PC-3 (cell line): ENCODE results near the gene PDLIM1. TPM values are rescaled to one million over a fixed set of nuclear protein-coding genes. Genes with fewer than 3 reads are reported as not detected.

Experiments
- ATAC-seq: fragments of 200-7000 bp; cut with Tn5 transposase; 2 replicates; pipeline ENCODE4 v1.9.1; 2020; ENCODE audit warnings: mild to moderate bottlenecking, moderate library complexity
- BruUV-seq: library from RNA; stranded (reverse); fragments of 400-500 nt; replicated peaks from 2 replicates; lab custom pipeline; 2021; lab: Mats Ljungman, UMichigan
- CTCF ChIA-PET: fragments of 300-600 bp; sonication (Branson Sonifier 250); formaldehyde crosslinking; loops from one replicate; lab custom pipeline; 2022; ENCODE audit warnings: antibody characterized with exemption; lab: Charles Lee
- POLR2A ChIA-PET: fragments of 300-600 bp; sonication (Branson Sonifier 250); formaldehyde crosslinking; loops from one replicate; lab custom pipeline; 2022; ENCODE audit warnings: antibody characterized with exemption; ENCODE audit not compliant: unreplicated experiment; lab: Charles Lee
- DNase-seq: peaks from one replicate; pipeline ENCODE4 v3.0.0-alpha.2; 2015
- H2AFZ ChIP-seq: fragments of 300-600 bp; sonication (generic); 2 replicates; pipeline ENCODE4 v1.6.0; 2016; ENCODE audit warnings: antibody characterized with exemption, low read length
- H3F3A ChIP-seq: fragments of 300-600 bp; sonication (generic); one replicate; pipeline ENCODE4 v1.6.0; 2017; ENCODE audit warnings: antibody characterized with exemption, low read length, control low read depth, mild to moderate bottlenecking; ENCODE audit not compliant: unreplicated experiment
- H3K27ac ChIP-seq: fragments of 300-600 bp; sonication (generic); 2 replicates; pipeline ENCODE4 v1.5.1; 2016; ENCODE audit warnings: mild to moderate bottlenecking, low read length
- H3K27me3 ChIP-seq: fragments of 300-600 bp; sonication (generic); 2 replicates; pipeline ENCODE4 v1.6.1; 2016; ENCODE audit warnings: low read length, mixed read lengths
- H3K36me3 ChIP-seq: fragments of 300-600 bp; sonication (generic); 2 replicates; pipeline ENCODE4 v1.6.1; 2016; ENCODE audit warnings: low read depth, mixed run types, low read length, mixed read lengths
- H3K4me1 ChIP-seq: fragments of 300-600 bp; sonication (generic); 2 replicates; pipeline ENCODE4 v1.5.1; 2016; ENCODE audit warnings: low read length; ENCODE audit not compliant: insufficient read depth
- H3K4me2 ChIP-seq: fragments of 300-600 bp; sonication (generic); 2 replicates; pipeline ENCODE4 v1.6.0; 2016; ENCODE audit warnings: low read length
- H3K4me3 ChIP-seq: fragments of 300-600 bp; sonication (generic); 2 replicates; pipeline ENCODE4 v1.5.1; 2016; ENCODE audit warnings: mild to moderate bottlenecking, low read length, mixed read lengths
- H3K79me2 ChIP-seq: fragments of 300-600 bp; sonication (generic); 2 replicates; pipeline ENCODE4 v1.6.1; 2017; ENCODE audit warnings: low read length, mixed read lengths
- H3K9ac ChIP-seq: fragments of 300-600 bp; sonication (generic); 2 replicates; pipeline ENCODE4 v1.6.0; 2016; ENCODE audit warnings: mild to moderate bottlenecking, low read length
- H3K9me2 ChIP-seq: fragments of 300-600 bp; sonication (generic); replicated peaks from 2 replicates; pipeline ENCODE4 v1.6.1; 2016; ENCODE audit warnings: mixed run types, low read length, mixed read lengths
- H3K9me3 ChIP-seq: fragments of 300-600 bp; sonication (generic); 2 replicates; pipeline ENCODE4 v1.6.1; 2016; ENCODE audit warnings: low read length, mixed read lengths
- H4K20me1 ChIP-seq: fragments of 300-600 bp; sonication (generic); 2 replicates; pipeline ENCODE4 v1.6.1; 2016; ENCODE audit warnings: low read length, mixed read lengths
- EZH2 ChIP-seq: fragments of 300-600 bp; sonication (generic); IDR thresholded peaks from one replicate; pipeline ENCODE4 v1.6.1; 2017; ENCODE audit warnings: antibody characterized with exemption, mild to moderate bottlenecking, low read length; ENCODE audit not compliant: unreplicated experiment
- EZH2phosphoT487 ChIP-seq: fragments of 300-600 bp; sonication (generic); IDR thresholded peaks from 2 replicates; pipeline ENCODE4 v1.6.1; 2018; ENCODE audit warnings: mild to moderate bottlenecking, antibody characterized with exemption, low read length, borderline replicate concordance
- intact Hi-C: fragments of 100-400 bp; cut with micrococcal nuclease; formaldehyde crosslinking; loops from 2 replicates; pipeline ENCODE4 v1.9.0; 2023
- total RNA-seq: library from RNA; depleted of rRNA; stranded (reverse); fragments of >200 nt; gene quantifications from 2 replicates; pipeline ENCODE4 v1.2.3, GENCODE V29; 2014
- TF ChIP-seq, protein P1 (sequence below): fragments of 300-600 bp; sonication (generic); conservative IDR thresholded peaks from 2 replicates; pipeline ENCODE4 v1.5.1; 2017; ENCODE audit warnings: antibody characterized with exemption, low read depth, mild to moderate bottlenecking, low read length

The PDLIM1 gene
- total RNA-seq, 1 experiment from 2014 or later, result 28.2 TPM

- no TSS peak for BruUV-seq
- Histone ChIP-seq H3K36me3 (no peaks in the 10 kb centered on the region), H3K9ac (no peak overlapping the region), H3K27ac (no peak overlapping the region), H3K27me3 (no peaks in the 10 kb centered on the region), H3K4me2 (peak overlapping the region; percentile 98), H3K9me2 (no peaks in the 10 kb centered on the region), H3K4me3 (no peak overlapping the region; the same call in 1 of the 2 replicates), H2AFZ (no peak overlapping the region), H3K79me2 (peaks cover 84% of the 10 kb centered on the region), H3K9me3 (no peaks in the 10 kb centered on the region), H3F3A (no peaks in the 10 kb centered on the region), H3K4me1 (peaks cover 26% of the 10 kb centered on the region), H4K20me1 (peaks cover 21% of the 10 kb centered on the region; the same call in 1 of the 2 replicates)
- ChIA-PET POLR2A (no interaction called here), CTCF (interaction anchor here (0.6 kb wide), 1 partner anchor 86 kb away, joined by 3 read pairs; no protein-coding TSS in a partner anchor)
- DNase-seq (no peak), ATAC-seq (no peak)
- intact Hi-C loops, result loop anchor here (5.0 kb wide), 1 partner anchor 40 kb away; no protein-coding TSS in a partner anchor
- no peak for TF ChIP-seq EZH2
- TF ChIP-seq EZH2phosphoT487, result no peak
- TF ChIP-seq, protein P1, sequence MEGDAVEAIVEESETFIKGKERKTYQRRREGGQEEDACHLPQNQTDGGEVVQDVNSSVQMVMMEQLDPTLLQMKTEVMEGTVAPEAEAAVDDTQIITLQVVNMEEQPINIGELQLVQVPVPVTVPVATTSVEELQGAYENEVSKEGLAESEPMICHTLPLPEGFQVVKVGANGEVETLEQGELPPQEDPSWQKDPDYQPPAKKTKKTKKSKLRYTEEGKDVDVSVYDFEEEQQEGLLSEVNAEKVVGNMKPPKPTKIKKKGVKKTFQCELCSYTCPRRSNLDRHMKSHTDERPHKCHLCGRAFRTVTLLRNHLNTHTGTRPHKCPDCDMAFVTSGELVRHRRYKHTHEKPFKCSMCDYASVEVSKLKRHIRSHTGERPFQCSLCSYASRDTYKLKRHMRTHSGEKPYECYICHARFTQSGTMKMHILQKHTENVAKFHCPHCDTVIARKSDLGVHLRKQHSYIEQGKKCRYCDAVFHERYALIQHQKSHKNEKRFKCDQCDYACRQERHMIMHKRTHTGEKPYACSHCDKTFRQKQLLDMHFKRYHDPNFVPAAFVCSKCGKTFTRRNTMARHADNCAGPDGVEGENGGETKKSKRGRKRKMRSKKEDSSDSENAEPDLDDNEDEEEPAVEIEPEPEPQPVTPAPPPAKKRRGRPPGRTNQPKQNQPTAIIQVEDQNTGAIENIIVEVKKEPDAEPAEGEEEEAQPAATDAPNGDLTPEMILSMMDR, result no peak
Measured at GRCh38 chr10:95287281-95287680, 3.5 kb downstream of the PDLIM1 start.

GRCh38 chr10:95286707-95287106 lies 4.1 kb downstream of the PDLIM1 start:
- ATAC-seq (no peak), DNase-seq (no peak)
- no peaks in the 10 kb centered on the region for H3K9me2 ChIP-seq
- H3K4me3 ChIP-seq, result no peak overlapping the region
- CTCF ChIA-PET, result no interaction called here
- no peak overlapping the region; the same call in 1 of the 2 replicates for H3K4me2 ChIP-seq
- no peak overlapping the region for H3K27ac ChIP-seq
- H3K9ac ChIP-seq, result no peak overlapping the region
- peaks cover 26% of the 10 kb centered on the region for H3K4me1 ChIP-seq
- H4K20me1 ChIP-seq, result peaks cover 21% of the 10 kb centered on the region; the same call in 1 of the 2 replicates
- no peaks in the 10 kb centered on the region for H3F3A ChIP-seq
- H3K79me2 ChIP-seq, result peaks cover 90% of the 10 kb centered on the region
- TF ChIP-seq EZH2phosphoT487, result no peak
- TF ChIP-seq, protein P1, result no peak
- no peak for TF ChIP-seq EZH2
- H3K9me3 ChIP-seq, result no peaks in the 10 kb centered on the region
- no peak overlapping the region for H2AFZ ChIP-seq
- no peaks in the 10 kb centered on the region for H3K36me3 ChIP-seq
- POLR2A ChIA-PET, result no interaction called here
- intact Hi-C loops, result loop anchor here (5.0 kb wide), 1 partner anchor 39 kb away; no protein-coding TSS in a partner anchor
- no peaks in the 10 kb centered on the region for H3K27me3 ChIP-seq
- BruUV-seq, result no TSS peak

DNA sequence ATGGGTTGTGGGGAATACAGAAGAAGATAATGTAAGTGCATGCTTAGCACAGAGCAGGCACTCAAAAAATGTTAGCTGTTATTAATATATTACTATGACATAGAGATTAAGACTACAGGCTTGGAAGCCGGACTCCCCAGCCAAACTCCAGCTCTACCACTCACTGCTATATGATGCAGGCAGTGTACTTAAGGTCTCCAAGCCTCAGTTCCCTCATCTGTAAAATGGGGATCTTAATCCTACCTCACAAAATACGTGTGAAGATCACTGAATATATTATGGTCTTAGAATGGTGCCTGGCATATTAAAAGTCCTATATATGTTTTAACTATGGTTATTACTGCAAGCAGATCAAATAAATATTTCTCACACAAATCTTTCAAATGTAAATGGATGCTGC lies 5.2 kb downstream of the PDLIM1 start:
- ChIA-PET POLR2A (no interaction called here), CTCF (no interaction called here)
- Histone ChIP-seq H3K9ac (no peak overlapping the region), H3K27ac (no peak overlapping the region), H3K4me1 (peaks cover 28% of the 10 kb centered on the region), H4K20me1 (peaks cover 21% of the 10 kb centered on the region; the same call in 1 of the 2 replicates), H3K4me3 (no peak overlapping the region), H3F3A (no peaks in the 10 kb centered on the region), H3K4me2 (no peak overlapping the region), H3K79me2 (peaks cover 99% of the 10 kb centered on the region), H3K36me3 (no peaks in the 10 kb centered on the region), H3K9me3 (no peaks in the 10 kb centered on the region), H3K9me2 (no peaks in the 10 kb centered on the region), H2AFZ (no peak overlapping the region), H3K27me3 (no peaks in the 10 kb centered on the region)
- ATAC-seq (no peak), DNase-seq (no peak)
- intact Hi-C loops, result loop anchor here (5.0 kb wide), 1 partner anchor 38 kb away; no protein-coding TSS in a partner anchor
- no TSS peak for BruUV-seq
- TF ChIP-seq, protein P1, result no peak
- no peak for TF ChIP-seq EZH2phosphoT487
- no peak for TF ChIP-seq EZH2
